ENCODE data around the gene KRT15.
A peak's percentile ranks its signal among the peaks of the same experiment; 100 is the strongest.

DNA sequence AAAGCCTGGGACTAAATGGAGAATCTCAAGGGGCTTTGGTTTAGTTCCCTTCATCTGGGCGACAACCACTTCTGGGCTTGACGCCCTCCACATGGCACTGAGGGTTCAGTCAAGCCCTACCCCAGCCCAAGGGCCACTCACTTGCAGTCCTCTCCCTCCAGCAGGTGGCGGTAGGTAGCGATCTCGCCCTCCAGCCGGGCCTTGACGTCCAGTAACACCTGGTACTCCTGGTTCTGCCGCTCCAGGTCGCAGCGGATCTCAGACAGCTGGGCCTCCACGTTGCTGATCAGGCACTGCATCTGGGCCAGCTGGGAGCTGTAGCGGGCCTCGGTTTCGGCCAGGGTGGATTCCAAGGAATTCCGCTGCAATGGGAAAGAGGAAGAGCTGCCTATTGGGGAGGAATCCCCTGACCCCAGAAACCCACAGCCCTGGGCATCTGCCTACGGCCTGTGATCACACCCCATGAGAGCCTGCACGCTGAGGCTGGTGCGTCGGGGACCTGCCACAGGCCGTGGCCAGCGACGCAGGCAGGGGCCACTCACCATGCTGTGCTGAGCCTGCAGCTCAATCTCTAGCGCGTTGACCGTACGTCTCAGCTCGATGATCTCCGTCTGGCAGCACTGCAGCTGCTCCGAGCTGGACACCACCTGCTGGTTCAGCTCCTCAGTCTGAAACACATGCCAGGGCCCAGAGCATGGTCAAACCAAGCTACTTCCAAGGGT, 31.7 kb downstream of the KRT15 start:
- TF ChIP-seq, protein P1, sequence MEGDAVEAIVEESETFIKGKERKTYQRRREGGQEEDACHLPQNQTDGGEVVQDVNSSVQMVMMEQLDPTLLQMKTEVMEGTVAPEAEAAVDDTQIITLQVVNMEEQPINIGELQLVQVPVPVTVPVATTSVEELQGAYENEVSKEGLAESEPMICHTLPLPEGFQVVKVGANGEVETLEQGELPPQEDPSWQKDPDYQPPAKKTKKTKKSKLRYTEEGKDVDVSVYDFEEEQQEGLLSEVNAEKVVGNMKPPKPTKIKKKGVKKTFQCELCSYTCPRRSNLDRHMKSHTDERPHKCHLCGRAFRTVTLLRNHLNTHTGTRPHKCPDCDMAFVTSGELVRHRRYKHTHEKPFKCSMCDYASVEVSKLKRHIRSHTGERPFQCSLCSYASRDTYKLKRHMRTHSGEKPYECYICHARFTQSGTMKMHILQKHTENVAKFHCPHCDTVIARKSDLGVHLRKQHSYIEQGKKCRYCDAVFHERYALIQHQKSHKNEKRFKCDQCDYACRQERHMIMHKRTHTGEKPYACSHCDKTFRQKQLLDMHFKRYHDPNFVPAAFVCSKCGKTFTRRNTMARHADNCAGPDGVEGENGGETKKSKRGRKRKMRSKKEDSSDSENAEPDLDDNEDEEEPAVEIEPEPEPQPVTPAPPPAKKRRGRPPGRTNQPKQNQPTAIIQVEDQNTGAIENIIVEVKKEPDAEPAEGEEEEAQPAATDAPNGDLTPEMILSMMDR (conservative IDR thresholded peaks at IDR 0.05; ENCODE audit: low read length) = peak; percentile 78
- TF ChIP-seq EZH2phosphoT487 (IDR thresholded peaks at IDR 0.05; ENCODE audit: borderline replicate concordance, low read depth, low read length) = no peak

Measured in OCI-LY7 (cell line).